AG04450 (cell line): ENCODE measurements around the gene CLTB. TPM values are rescaled to one million over a fixed set of nuclear protein-coding genes. Genes with fewer than 3 reads are reported as not detected.

ENCODE experiments used
- CTCF ChIA-PET: fragments of 300-600, 350-600 bp; formaldehyde crosslinking; extraction: SDS; loops from one replicate; lab custom pipeline; 2022; ENCODE audit warnings: antibody characterized with exemption, inconsistent platforms; lab: Charles Lee
- POLR2A ChIA-PET: fragments of 350-600 bp; formaldehyde crosslinking; extraction: SDS; loops from one replicate; lab custom pipeline; 2021; ENCODE audit warnings: antibody characterized with exemption, inconsistent platforms; lab: Yijun Ruan, JAX
- DNase-seq: peaks from one replicate; pipeline ENCODE4 v3.0.0-alpha.2; 2011; ENCODE audit warnings: low read depth, low spot score
- H3K27ac ChIP-seq: one replicate; pipeline ENCODE4 v1.5.1; 2012; ENCODE audit warnings: low read depth, low read length, control low read depth
- H3K27me3 ChIP-seq: one replicate; pipeline ENCODE4 v1.6.0; 2012; ENCODE audit warnings: low read length; ENCODE audit not compliant: control insufficient read depth, insufficient read depth
- H3K4me3 ChIP-seq: 2 replicates; pipeline ENCODE4 v1.5.1; 2011; ENCODE audit warnings: mild to moderate bottlenecking, low read depth, low read length, control low read depth
- H3K9me3 ChIP-seq: 2 replicates; pipeline ENCODE4 v1.5.1; 2012; ENCODE audit warnings: low read length; ENCODE audit not compliant: control insufficient read depth, insufficient read depth
- CTCF ChIP-seq: IDR thresholded peaks from 2 replicates; pipeline ENCODE4 v1.5.1; 2011; ENCODE audit warnings: low read depth, low read length, control low read depth, inconsistent platforms
- polyA plus RNA-seq: library from polyadenylated mRNA; depleted of rRNA; stranded (reverse); fragments of >200 nt; gene quantifications from 2 replicates; pipeline ENCODE4 v1.2.3, GENCODE V29; 2011

The CLTB gene
- polyA plus RNA-seq, 1 experiment = 66.2 TPM

GRCh38 chr5:176424181-176424580, 7.8 kb upstream of the CLTB start:
- POLR2A ChIA-PET = no interaction called here
- CTCF ChIA-PET = interaction anchor here (0.6 to 2.3 kb wide), 4 partner anchors 14 to 816 kb away, joined by 3 to 15 read pairs (median 4); partner anchors contain the start of gene FAF2
- no peak for DNase-seq
- H3K27me3 ChIP-seq = no peaks in the 10 kb centered on the region
- no peak overlapping the region for H3K4me3 ChIP-seq
- peaks cover 4% of the 10 kb centered on the region; the same call in 1 of the 2 replicates for H3K9me3 ChIP-seq
- no peak for TF ChIP-seq CTCF
- H3K27ac ChIP-seq = no peak overlapping the region

GRCh38 chr5:176420972-176421544, 4.7 kb upstream of the CLTB start:
- no peak for TF ChIP-seq CTCF
- CTCF ChIA-PET = interaction anchor here (0.6 to 1.3 kb wide), 6 partner anchors 27 to 1863 kb away, joined by 3 to 8 read pairs (median 3); partner anchors contain the start of genes FAF2 and RNF44
- Histone ChIP-seq H3K9me3 (peaks cover 4% of the 10 kb centered on the region; the same call in 1 of the 2 replicates), H3K27me3 (no peaks in the 10 kb centered on the region), H3K4me3 (no peak overlapping the region), H3K27ac (no peak overlapping the region)
- POLR2A ChIA-PET = no interaction called here
- DNase-seq = no peak

GRCh38 chr5:176420086-176420485, 3.7 kb upstream of the CLTB start:
- ChIA-PET POLR2A (no interaction called here), CTCF (interaction anchor here (0.7 to 1.3 kb wide), 2 partner anchors 28 to 150 kb away, joined by 3 to 8 read pairs; partner anchors contain the start of gene FAF2)
- no peak for DNase-seq
- Histone ChIP-seq H3K27ac (no peak overlapping the region), H3K4me3 (no peak overlapping the region), H3K27me3 (no peaks in the 10 kb centered on the region), H3K9me3 (no peaks in the 10 kb centered on the region; the same call in 1 of the 2 replicates)
- TF ChIP-seq CTCF = no peak

- no peaks in the 10 kb centered on the region; the same call in 1 of the 2 replicates for H3K9me3 ChIP-seq
- H3K4me3 ChIP-seq = no peak overlapping the region
- DNase-seq = no peak
- ChIA-PET CTCF (interaction anchor here (0.7 to 2.0 kb wide), 5 partner anchors 29 to 155 kb away, joined by 4 to 10 read pairs (median 5); partner anchors contain the start of gene RNF44), POLR2A (no interaction called here)
- H3K27ac ChIP-seq = no peak overlapping the region
- no peaks in the 10 kb centered on the region for H3K27me3 ChIP-seq
- TF ChIP-seq CTCF = no peak
Measured at GRCh38 chr5:176418251-176418650, 1.9 kb upstream of the CLTB start.

GRCh38 chr5:176416965-176417364, 626 bp upstream of the CLTB start:
- ChIA-PET POLR2A (interaction anchor here (1.9 to 2.0 kb wide), 2 partner anchors 30 to 120 kb away, joined by 9 to 15 read pairs; partner anchors contain the start of genes FAF2 and RNF44), CTCF (interaction anchor here (0.6 to 2.3 kb wide), 17 partner anchors 9 to 241 kb away, joined by 3 to 14 read pairs (median 4); partner anchors contain the start of genes EIF4E1B, FAF2, RNF44 and SNCB)
- Histone ChIP-seq H3K27ac (no peak overlapping the region), H3K27me3 (no peaks in the 10 kb centered on the region), H3K4me3 (peak overlapping the region; percentile 46; the same call in 1 of the 2 replicates), H3K9me3 (no peaks in the 10 kb centered on the region; the same call in 1 of the 2 replicates)
- no peak for TF ChIP-seq CTCF
- no peak for DNase-seq
